Gastroesophageal sphincter (tissue), 4 donors: ENCODE data around the gene PATJ. TPM values are rescaled to one million over a fixed set of nuclear protein-coding genes. Genes with fewer than 3 reads are reported as not detected.
"Not testable (repeated sequence)": the region's sequence is repeated elsewhere in the genome, so short reads cannot be mapped to it uniquely, and the experiment has no call there.

Source experiments
- ATAC-seq: fragments of 150-250 bp; one replicate; pipeline ENCODE4 v1.9.1; 2016; ENCODE audit warnings: mild to moderate bottlenecking, moderate library complexity
- H3K27ac ChIP-seq, 4 donors: fragments of 200-600 bp; sonication (generic) in 3 of 4; 1 replicate in 3 of 4; 2 replicates in 1 of 4; pipeline ENCODE4 v1.5.1; 2016 to 2019
- H3K27me3 ChIP-seq: fragments of 200-600 bp; sonication (generic); one replicate; pipeline ENCODE4 v1.5.1; 2019
- H3K36me3 ChIP-seq, 2 donors: fragments of 200-600 bp; sonication (generic); one replicate each; pipeline ENCODE4 v1.5.1; 2019; ENCODE audit warnings: control low read depth in 1 of 2
- H3K4me1 ChIP-seq, 3 donors: fragments of 200-600 bp; sonication (generic); 1 replicate in 2 of 3; 2 replicates in 1 of 3; pipeline ENCODE4 v1.5.1; 2016 to 2019; ENCODE audit warnings: control low read depth in 2 of 3
- H3K4me3 ChIP-seq, 2 donors: fragments of 200-600 bp; sonication (generic); one replicate each; pipeline ENCODE4 v1.5.1; 2019; ENCODE audit warnings: mild to moderate bottlenecking in 1 of 2, moderate library complexity in 1 of 2
- H3K9me3 ChIP-seq, 3 donors: fragments of 200-600 bp; sonication (generic); one replicate each; pipeline ENCODE4 v1.5.1; 2017 to 2019; ENCODE audit warnings: control low read depth in 2 of 3
- CTCF ChIP-seq, 4 experiments: fragments of 200-600 bp in 2 of 4; fragments of 450-650 bp in 2 of 4; sonication (generic) in 1 of 4; IDR thresholded peaks; one replicate each; pipeline ENCODE4 v1.5.1; 2017 to 2019; ENCODE audit warnings: antibody characterized with exemption in 4 of 4, mild to moderate bottlenecking in 2 of 4, moderate library complexity in 2 of 4
- EP300 ChIP-seq: sonication (generic); formaldehyde crosslinking; IDR thresholded peaks from one replicate; pipeline ENCODE4 v1.6.1; 2017; ENCODE audit warnings: antibody characterized with exemption, mild to moderate bottlenecking
- POLR2A ChIP-seq, 2 donors: fragments of 450-650 bp; IDR thresholded peaks; one replicate each; pipeline ENCODE4 v1.6.1; 2017; ENCODE audit warnings: antibody characterized with exemption in 2 of 2, mild to moderate bottlenecking in 2 of 2, moderate library complexity in 1 of 2
- POLR2AphosphoS5 ChIP-seq: sonication (generic); formaldehyde crosslinking; IDR thresholded peaks from one replicate; pipeline ENCODE4 v1.6.1; 2017; ENCODE audit warnings: antibody characterized with exemption
- WGBS, 2 donors: methylation state at CpG; one replicate each; pipeline ENCODE4 v1.1.5; 2018; ENCODE audit warnings: low coverage in 1 of 2; 5-methylcytosine and 5-hydroxymethylcytosine counted together
- total RNA-seq, 4 donors: library from RNA; depleted of rRNA; stranded (reverse); fragments of >200 nt; gene quantifications; one replicate each; pipeline ENCODE4 v1.1.0, GENCODE V29; 2016

Gene PATJ
- total RNA-seq, 4 donors from 2014 or later, result 34.8 to 59.0 (median 37.1) TPM

- Histone ChIP-seq H3K4me3 (no peak overlapping the region), H3K27ac (no peak overlapping the region), H3K36me3 (peaks cover 0 to 4% of the 10 kb centered on the region in 2 donors), H3K4me1 (no peaks in the 10 kb centered on the region), H3K27me3 (no peaks in the 10 kb centered on the region), H3K9me3 (no peaks in the 10 kb centered on the region)
- no peak for TF ChIP-seq EP300
- no peak for TF ChIP-seq POLR2AphosphoS5
- no peak for TF ChIP-seq CTCF (IDR thresholded peaks at IDR 0.05)
- no peak for TF ChIP-seq POLR2A (IDR thresholded peaks at IDR 0.05)
- no peak for ATAC-seq
- 89 to 93% methylated on average over 2 to 3 of the region's 3 CpGs for WGBS, 2 donors
These were observed 193.2 kb downstream of the PATJ start for GRCh38 chr1:61935516-61935915.

GRCh38 chr1:61936839-61937238 is 194.6 kb downstream of the PATJ start:
- Histone ChIP-seq H3K27ac (no peak overlapping the region), H3K4me3 (no peak overlapping the region), H3K4me1 (no peaks in the 10 kb centered on the region), H3K27me3 (no peaks in the 10 kb centered on the region), H3K36me3 (peaks cover 0 to 3% of the 10 kb centered on the region in 2 donors), H3K9me3 (no peaks in the 10 kb centered on the region)
- TF ChIP-seq EP300 (no peak), POLR2A (IDR thresholded peaks at IDR 0.05) (no peak), POLR2AphosphoS5 (no peak), CTCF (IDR thresholded peaks at IDR 0.05) (no peak)
- 80 to 83% methylated on average over 5 of the region's 5 CpGs for WGBS, 2 donors
- ATAC-seq, result no peak

- TF ChIP-seq CTCF (IDR thresholded peaks at IDR 0.05) (no peak), EP300 (no peak)
- ATAC-seq, result no peak
- Histone ChIP-seq H3K4me1 (no peaks in the 10 kb centered on the region), H3K9me3 (no peaks in the 10 kb centered on the region), H3K27ac (no peak overlapping the region), H3K27me3 (no peaks in the 10 kb centered on the region), H3K4me3 (no peak overlapping the region), H3K36me3 (peaks cover 0 to 13% of the 10 kb centered on the region in 2 donors)
These were observed 199.5 kb downstream of the PATJ start for GRCh38 chr1:61941794-61942193.

GRCh38 chr1:61942856-61943255 is 200.6 kb downstream of the PATJ start:
- H3K27ac ChIP-seq, result no peak overlapping the region
- no peak overlapping the region for H3K4me3 ChIP-seq
- no peaks in the 10 kb centered on the region for H3K4me1 ChIP-seq
- 93 to 97% methylated on average over 5 of the region's 5 CpGs for WGBS, 2 donors
- H3K27me3 ChIP-seq, result no peaks in the 10 kb centered on the region
- peaks cover 0 to 13% of the 10 kb centered on the region in 2 donors for H3K36me3 ChIP-seq
- ATAC-seq, result no peak
- no peaks in the 10 kb centered on the region for H3K9me3 ChIP-seq
- TF ChIP-seq EP300, result no peak
- no peak for TF ChIP-seq POLR2A (IDR thresholded peaks at IDR 0.05)
- TF ChIP-seq POLR2AphosphoS5, result no peak
- TF ChIP-seq CTCF (IDR thresholded peaks at IDR 0.05), result no peak

- not testable (repeated sequence) for H3K27ac ChIP-seq, ATAC-seq
- WGBS, 2 donors, result 57 to 90% methylated on average over 1 to 2 of the region's 5 CpGs
These were observed 206.4 kb downstream of the PATJ start for GRCh38 chr1:61948685-61949084.

GRCh38 chr1:61950418-61950817 is 208.1 kb downstream of the PATJ start:
- ATAC-seq, result no peak
- TF ChIP-seq CTCF (IDR thresholded peaks at IDR 0.05), result no peak
- TF ChIP-seq POLR2AphosphoS5, result no peak
- TF ChIP-seq EP300, result no peak
- no peak for TF ChIP-seq POLR2A (IDR thresholded peaks at IDR 0.05)
- H3K9me3 ChIP-seq, result no peaks in the 10 kb centered on the region

More at GRCh38 chr1:61948685-61949084, 206.4 kb downstream of the PATJ start:
- not testable (repeated sequence) for H3K9me3 ChIP-seq, H3K27me3 ChIP-seq, H3K36me3 ChIP-seq, H3K4me3 ChIP-seq
- H3K4me1 ChIP-seq, result peaks cover 0 to 23% (median 5%) of the 10 kb centered on the region in 3 donors

More at GRCh38 chr1:61950418-61950817, 208.1 kb downstream of the PATJ start:
- no peaks in the 10 kb centered on the region for H3K27me3 ChIP-seq
- H3K4me1 ChIP-seq, result peaks cover 0 to 23% (median 5%) of the 10 kb centered on the region in 3 donors
- no peak overlapping the region for H3K4me3 ChIP-seq
- H3K36me3 ChIP-seq, result no peaks in the 10 kb centered on the region
- 37% methylated on average over 2 of the region's 2 CpGs for WGBS, 2 donors
- H3K27ac ChIP-seq, result no peak overlapping the region
